Spinal cord (tissue), 10 donors: ENCODE results near the gene KANK4. TPM values are rescaled to one million over a fixed set of nuclear protein-coding genes. Genes with fewer than 3 reads are reported as not detected.

Experiments
- DNase-seq, 6 donors: peaks; one replicate each; pipeline versions ENCODE4 v3.0.0 to v3.0.0-alpha.2; 2013 to 2015; ENCODE audit warnings: low spot score in 6 of 6, low read depth in 4 of 6
- H3K27ac ChIP-seq: one replicate; pipeline ENCODE4 v1.5.1; 2013; ENCODE audit warnings: low read depth, low read length, control low read depth
- H3K27me3 ChIP-seq: one replicate; pipeline ENCODE4 v1.6.1; 2013; ENCODE audit warnings: low read length; ENCODE audit not compliant: control insufficient read depth, insufficient read depth
- H3K36me3 ChIP-seq: one replicate; pipeline ENCODE4 v1.6.1; 2013; ENCODE audit warnings: low read length; ENCODE audit not compliant: control insufficient read depth, insufficient read depth
- H3K4me1 ChIP-seq: one replicate; pipeline ENCODE4 v1.6.1; 2013; ENCODE audit warnings: low read length; ENCODE audit not compliant: control insufficient read depth, insufficient read depth
- H3K4me3 ChIP-seq: one replicate; pipeline ENCODE4 v1.5.1; 2013; ENCODE audit warnings: low read depth, low read length, control low read depth
- H3K9me3 ChIP-seq: one replicate; pipeline ENCODE4 v1.6.1; 2013; ENCODE audit warnings: low read length; ENCODE audit not compliant: control insufficient read depth, insufficient read depth
- WGBS: methylation state at CpG from one replicate; pipeline ENCODE4 v1.1.5; 2013; ENCODE audit warnings: missing lambda C conversion rate; ENCODE audit not compliant: insufficient coverage; 5-methylcytosine and 5-hydroxymethylcytosine counted together
- polyA plus RNA-seq, 2 donors: library from polyadenylated mRNA; unstranded; fragments of 120-200 nt; gene quantifications; one replicate each; pipeline ENCODE4 v1.2.1, GENCODE V29; 2013; ENCODE audit not compliant: insufficient read length in 2 of 2
- total RNA-seq, 2 donors: library from RNA; depleted of rRNA in 1 of 2; stranded (reverse); fragments of 120-200 nt in 1 of 2; fragments of >200 nt in 1 of 2; gene quantifications; one replicate each; pipeline versions ENCODE4 v1.2.3 to v1.2.4, GENCODE V29; 2013 to 2014
- donor health status: healthy.

The KANK4 gene
- total and polyA plus RNA-seq, 4 donors = 8.9 to 23.8 (median 19.6) TPM

GRCh38 chr1:62341089-62341488, 21.9 kb upstream of the KANK4 start:
- 98% methylated on average over 3 of the region's 3 CpGs for WGBS
- no peak for DNase-seq
- H3K4me1 ChIP-seq = peaks cover 23% of the 10 kb centered on the region
- no peaks in the 10 kb centered on the region for H3K9me3 ChIP-seq
- no peak overlapping the region for H3K27ac ChIP-seq
- H3K27me3 ChIP-seq = no peaks in the 10 kb centered on the region
- H3K4me3 ChIP-seq = no peak overlapping the region
- H3K36me3 ChIP-seq = no peaks in the 10 kb centered on the region

GRCh38 chr1:62337706-62338631, 18.7 kb upstream of the KANK4 start:
- DNase-seq = peak in 1 of 6 donors; percentile 68
- 43% methylated on average over 18 of the region's 21 CpGs for WGBS
- peak overlapping the region; percentile 90 for H3K27ac ChIP-seq
- H3K4me3 ChIP-seq = no peak overlapping the region
- H3K36me3 ChIP-seq = no peaks in the 10 kb centered on the region
- H3K4me1 ChIP-seq = peaks cover 23% of the 10 kb centered on the region
- H3K27me3 ChIP-seq = no peaks in the 10 kb centered on the region
- H3K9me3 ChIP-seq = no peaks in the 10 kb centered on the region

GRCh38 chr1:62336995-62337705, 17.9 kb upstream of the KANK4 start:
- Histone ChIP-seq H3K4me1 (peaks cover 23% of the 10 kb centered on the region), H3K27me3 (no peaks in the 10 kb centered on the region), H3K36me3 (no peaks in the 10 kb centered on the region), H3K27ac (peak overlapping the region; percentile 90), H3K4me3 (no peak overlapping the region), H3K9me3 (no peaks in the 10 kb centered on the region)
- 72% methylated on average over 7 of the region's 10 CpGs for WGBS
- peak in 1 of 6 donors; percentile 22 for DNase-seq

GRCh38 chr1:62336638-62336994, 17.4 kb upstream of the KANK4 start:
- 93% methylated on average over 3 of the region's 8 CpGs for WGBS

GRCh38 chr1:62335656-62336055, 16.4 kb upstream of the KANK4 start:
- no peak for DNase-seq
- Histone ChIP-seq H3K27me3 (no peaks in the 10 kb centered on the region), H3K4me1 (peaks cover 23% of the 10 kb centered on the region), H3K36me3 (no peaks in the 10 kb centered on the region), H3K9me3 (no peaks in the 10 kb centered on the region), H3K4me3 (no peak overlapping the region), H3K27ac (no peak overlapping the region)
- WGBS = 65% methylated on average over 3 of the region's 3 CpGs

More at GRCh38 chr1:62336638-62336994, 17.4 kb upstream of the KANK4 start:
- H3K27me3 ChIP-seq = no peaks in the 10 kb centered on the region
- no peaks in the 10 kb centered on the region for H3K36me3 ChIP-seq
- H3K9me3 ChIP-seq = no peaks in the 10 kb centered on the region
- H3K4me1 ChIP-seq = peaks cover 23% of the 10 kb centered on the region
- DNase-seq = no peak
- no peak overlapping the region for H3K4me3 ChIP-seq
- peak overlapping the region; percentile 90 for H3K27ac ChIP-seq

- Histone ChIP-seq H3K36me3 (no peaks in the 10 kb centered on the region), H3K4me1 (peaks cover 23% of the 10 kb centered on the region), H3K27me3 (no peaks in the 10 kb centered on the region), H3K9me3 (no peaks in the 10 kb centered on the region), H3K4me3 (no peak overlapping the region), H3K27ac (no peak overlapping the region)
- no peak for DNase-seq
- WGBS = 92% methylated on average over 4 of the region's 4 CpGs
Measured at GRCh38 chr1:62334434-62334985, 15.3 kb upstream of the KANK4 start.

- 77% methylated on average over 6 of the region's 7 CpGs for WGBS
- Histone ChIP-seq H3K27ac (no peak overlapping the region), H3K36me3 (no peaks in the 10 kb centered on the region), H3K4me3 (no peak overlapping the region), H3K4me1 (peaks cover 20% of the 10 kb centered on the region), H3K27me3 (no peaks in the 10 kb centered on the region), H3K9me3 (no peaks in the 10 kb centered on the region)
- DNase-seq = no peak
Measured at GRCh38 chr1:62333441-62333840, 14.2 kb upstream of the KANK4 start.

- H3K4me1 ChIP-seq = no peaks in the 10 kb centered on the region
- no peak overlapping the region for H3K4me3 ChIP-seq
- no peaks in the 10 kb centered on the region for H3K36me3 ChIP-seq
- no peak overlapping the region for H3K27ac ChIP-seq
- no peaks in the 10 kb centered on the region for H3K9me3 ChIP-seq
- H3K27me3 ChIP-seq = no peaks in the 10 kb centered on the region
- DNase-seq = no peak
- WGBS = 72% methylated on average over 19 of the region's 22 CpGs
Measured at GRCh38 chr1:62327360-62328055, 8.3 kb upstream of the KANK4 start.

GRCh38 chr1:62325681-62326080, 6.4 kb upstream of the KANK4 start:
- H3K4me1 ChIP-seq = no peaks in the 10 kb centered on the region
- H3K9me3 ChIP-seq = no peaks in the 10 kb centered on the region
- DNase-seq = no peak
- H3K27me3 ChIP-seq = peaks cover under 1% of the 10 kb centered on the region
- H3K4me3 ChIP-seq = no peak overlapping the region
- WGBS = 40% methylated on average over 2 of the region's 2 CpGs
- H3K36me3 ChIP-seq = no peaks in the 10 kb centered on the region
- H3K27ac ChIP-seq = no peak overlapping the region
